WERI-Rb-1 (cell line): ENCODE measurements around the gene CCDC9.

Source experiments
- DNase-seq: peaks from one replicate; pipeline ENCODE4 v3.0.0-alpha.2; 2020
- H3K27ac ChIP-seq: fragments of 250-450 bp; sonication (Bioruptor Pico); 2 replicates; pipeline ENCODE4 v1.5.1; 2020; ENCODE audit warnings: mild to moderate bottlenecking, moderate library complexity
- H3K27me3 ChIP-seq: fragments of 250-450 bp; sonication (Bioruptor Pico); 2 replicates; pipeline ENCODE4 v1.5.1; 2021; ENCODE audit warnings: mild to moderate bottlenecking, low read depth, moderate library complexity; ENCODE audit not compliant: insufficient read depth, severe bottlenecking
- H3K36me3 ChIP-seq: fragments of 250-450 bp; sonication (Bioruptor Pico); 2 replicates; pipeline ENCODE4 v1.5.1; 2020; ENCODE audit warnings: mild to moderate bottlenecking, moderate library complexity
- H3K4me3 ChIP-seq: 2 replicates; pipeline ENCODE4 v1.5.1; 2011; ENCODE audit warnings: low read depth, mild to moderate bottlenecking, control low read depth, low read length
- H3K9me3 ChIP-seq: fragments of 250-450 bp; sonication (Bioruptor Pico); 2 replicates; pipeline ENCODE4 v1.5.1; 2021; ENCODE audit warnings: mild to moderate bottlenecking, moderate library complexity; ENCODE audit not compliant: severe bottlenecking
- TF ChIP-seq, protein P1 (sequence below): IDR thresholded peaks from 2 replicates; pipeline ENCODE4 v1.5.1; 2011; ENCODE audit warnings: low read depth, mild to moderate bottlenecking, control low read depth, inconsistent platforms, low read length

The CCDC9 gene

GRCh38 chr19:47310323-47310722 lies 54.0 kb downstream of the CCDC9 start:
- no peak for DNase-seq
- Histone ChIP-seq H3K9me3 (no peaks in the 10 kb centered on the region), H3K4me3 (no peak overlapping the region), H3K27me3 (no peaks in the 10 kb centered on the region), H3K36me3 (no peaks in the 10 kb centered on the region), H3K27ac (no peak overlapping the region)
- TF ChIP-seq, protein P1, sequence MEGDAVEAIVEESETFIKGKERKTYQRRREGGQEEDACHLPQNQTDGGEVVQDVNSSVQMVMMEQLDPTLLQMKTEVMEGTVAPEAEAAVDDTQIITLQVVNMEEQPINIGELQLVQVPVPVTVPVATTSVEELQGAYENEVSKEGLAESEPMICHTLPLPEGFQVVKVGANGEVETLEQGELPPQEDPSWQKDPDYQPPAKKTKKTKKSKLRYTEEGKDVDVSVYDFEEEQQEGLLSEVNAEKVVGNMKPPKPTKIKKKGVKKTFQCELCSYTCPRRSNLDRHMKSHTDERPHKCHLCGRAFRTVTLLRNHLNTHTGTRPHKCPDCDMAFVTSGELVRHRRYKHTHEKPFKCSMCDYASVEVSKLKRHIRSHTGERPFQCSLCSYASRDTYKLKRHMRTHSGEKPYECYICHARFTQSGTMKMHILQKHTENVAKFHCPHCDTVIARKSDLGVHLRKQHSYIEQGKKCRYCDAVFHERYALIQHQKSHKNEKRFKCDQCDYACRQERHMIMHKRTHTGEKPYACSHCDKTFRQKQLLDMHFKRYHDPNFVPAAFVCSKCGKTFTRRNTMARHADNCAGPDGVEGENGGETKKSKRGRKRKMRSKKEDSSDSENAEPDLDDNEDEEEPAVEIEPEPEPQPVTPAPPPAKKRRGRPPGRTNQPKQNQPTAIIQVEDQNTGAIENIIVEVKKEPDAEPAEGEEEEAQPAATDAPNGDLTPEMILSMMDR, result no peak

DNA sequence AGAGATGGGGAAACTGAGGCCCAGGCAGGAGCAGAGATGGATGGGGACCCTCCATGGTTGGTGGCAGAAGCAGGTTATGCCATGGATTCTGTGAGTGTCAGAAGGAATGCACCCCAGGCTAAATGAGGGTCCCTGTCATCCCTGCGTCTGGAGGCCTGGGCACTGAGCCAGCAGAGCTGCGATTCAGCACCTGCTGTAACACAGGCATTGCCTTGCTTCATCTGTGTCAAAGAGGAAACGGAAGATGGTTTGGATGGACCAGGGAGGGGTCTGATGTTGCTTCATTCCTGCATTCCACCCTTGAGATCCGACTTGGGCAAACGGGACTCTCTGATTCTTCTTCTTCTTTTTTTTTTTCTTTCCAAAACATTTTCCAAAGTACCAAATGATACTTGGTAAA lies 54.5 kb downstream of the CCDC9 start:
- Histone ChIP-seq H3K36me3 (no peaks in the 10 kb centered on the region), H3K9me3 (no peaks in the 10 kb centered on the region), H3K27ac (no peak overlapping the region), H3K4me3 (no peak overlapping the region), H3K27me3 (no peaks in the 10 kb centered on the region)
- TF ChIP-seq, protein P1, result no peak
- DNase-seq, result no peak

GRCh38 chr19:47312366-47313006 lies 56.2 kb downstream of the CCDC9 start:
- Histone ChIP-seq H3K4me3 (no peak overlapping the region), H3K36me3 (no peaks in the 10 kb centered on the region), H3K27ac (no peak overlapping the region), H3K27me3 (no peaks in the 10 kb centered on the region), H3K9me3 (no peaks in the 10 kb centered on the region)
- DNase-seq, result no peak
- TF ChIP-seq, protein P1, result no peak

DNA sequence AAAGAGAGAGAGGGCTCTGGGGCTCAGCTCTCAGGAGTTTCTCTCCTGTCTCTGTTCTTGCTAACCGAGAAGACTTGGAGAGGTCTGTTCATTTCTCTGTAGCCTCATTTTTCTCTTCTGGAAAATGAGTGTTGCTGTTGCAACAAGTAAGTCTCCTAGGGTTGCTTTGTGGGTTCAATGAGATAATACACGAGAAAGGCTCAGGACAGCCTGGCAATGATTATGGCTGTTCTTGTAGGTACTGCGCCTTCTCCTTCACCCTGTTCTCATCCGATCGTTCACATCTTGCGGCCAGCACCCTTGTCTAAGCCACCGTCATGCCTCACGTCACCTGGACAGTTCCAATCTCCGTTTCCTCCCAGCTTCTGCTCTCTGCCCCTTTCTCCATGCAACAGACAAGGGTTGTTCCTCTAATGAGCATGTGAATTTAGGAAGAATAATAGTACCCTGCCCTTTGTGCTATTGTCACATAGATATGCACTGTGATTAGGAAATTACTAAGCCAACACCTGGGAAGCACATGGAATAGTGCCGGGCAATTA lies 57.5 kb downstream of the CCDC9 start:
- H3K9me3 ChIP-seq, result no peaks in the 10 kb centered on the region
- no peaks in the 10 kb centered on the region for H3K27me3 ChIP-seq
- TF ChIP-seq, protein P1, result no peak
- no peaks in the 10 kb centered on the region for H3K36me3 ChIP-seq
- no peak overlapping the region for H3K4me3 ChIP-seq
- DNase-seq, result no peak
- no peak overlapping the region for H3K27ac ChIP-seq

DNA sequence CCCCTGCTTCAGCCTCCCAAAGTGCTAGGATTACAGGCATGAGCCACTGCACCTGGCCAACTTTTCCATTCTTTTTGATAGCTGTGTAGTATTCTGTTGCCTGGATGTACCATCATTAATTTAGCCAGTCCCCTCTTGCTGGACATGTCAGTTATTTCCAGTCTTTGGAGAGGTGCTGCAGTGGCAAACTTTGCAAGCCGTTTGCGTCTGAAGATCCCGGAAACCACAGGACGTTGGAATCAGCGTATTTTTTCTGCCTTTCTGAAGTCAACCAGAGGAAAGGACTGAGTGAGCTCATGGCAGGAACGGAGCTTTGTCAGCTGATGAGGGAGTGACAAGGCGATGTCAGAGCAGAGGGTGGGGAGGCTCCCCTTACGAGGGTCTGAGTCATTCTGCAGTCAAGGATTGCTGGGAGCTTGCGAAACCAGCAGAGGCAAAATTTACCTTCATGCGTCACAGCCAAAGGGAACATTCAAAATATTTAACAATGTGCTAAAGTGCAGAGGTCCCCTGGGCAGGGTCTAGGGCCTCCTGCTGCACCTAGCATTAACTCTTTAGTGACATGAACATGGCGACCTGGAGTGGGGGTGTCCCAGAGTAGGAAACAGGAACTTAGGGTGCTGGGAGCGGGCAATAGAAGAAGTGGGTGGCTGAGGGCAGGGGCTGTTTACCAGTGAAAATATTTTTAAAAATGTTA lies 58.9 kb downstream of the CCDC9 start:
- Histone ChIP-seq H3K27me3 (no peaks in the 10 kb centered on the region), H3K4me3 (no peak overlapping the region), H3K9me3 (no peaks in the 10 kb centered on the region), H3K36me3 (no peaks in the 10 kb centered on the region), H3K27ac (no peak overlapping the region)
- no peak for DNase-seq
- TF ChIP-seq, protein P1, result no peak
